WTC11 (cell line): ENCODE data around the gene MYH11. TPM values are rescaled to one million over a fixed set of nuclear protein-coding genes. Genes with fewer than 3 reads are reported as not detected.

Experiments
- ATAC-seq: fragments of 200-7000 bp; cut with Tn5 transposase; 2 replicates; pipeline ENCODE4 v1.10.0; 2021; ENCODE audit warnings: mild to moderate bottlenecking, moderate library complexity
- CTCF ChIA-PET: fragments of 300-600 bp; sonication (Branson Sonifier 250); formaldehyde crosslinking; loops from one replicate; lab custom pipeline; 2021; ENCODE audit warnings: antibody characterized with exemption; lab: Charles Lee
- POLR2A ChIA-PET: fragments of 350-600 bp; sonication (Branson Sonifier 250); formaldehyde crosslinking; loops from one replicate; lab custom pipeline; 2021; ENCODE audit warnings: antibody characterized with exemption; lab: Charles Lee
- DNase-seq: peaks from one replicate; pipeline ENCODE4 v3.0.0; 2021; ENCODE audit warnings: low spot score
- H3K27ac Mint-ChIP-seq: 2 replicates; pipeline ENCODE4 v1.8.0; 2021; ENCODE audit warnings: mixed read lengths
- H3K27me3 Mint-ChIP-seq: 2 replicates; pipeline ENCODE4 v1.8.0; 2021; ENCODE audit warnings: low read depth, mild to moderate bottlenecking, moderate library complexity, mixed read lengths
- H3K36me3 Mint-ChIP-seq: 2 replicates; pipeline ENCODE4 v1.8.0; 2021; ENCODE audit warnings: mixed read lengths
- H3K4me1 Mint-ChIP-seq: 2 replicates; pipeline ENCODE4 v1.8.0; 2022; ENCODE audit warnings: mixed read lengths
- H3K4me3 Mint-ChIP-seq: 2 replicates; pipeline ENCODE4 v1.8.0; 2021; ENCODE audit warnings: mild to moderate bottlenecking, moderate library complexity, mixed read lengths
- H3K9me3 Mint-ChIP-seq: 2 replicates; pipeline ENCODE4 v1.8.0; 2021; ENCODE audit warnings: mixed read lengths
- ATF1 ChIP-seq: sonication (generic); formaldehyde crosslinking; IDR thresholded peaks from 2 replicates; pipeline ENCODE4 v1.8.1; 2023; ENCODE audit warnings: mild to moderate bottlenecking, moderate library complexity, missing genetic modification reagents
- CBFB ChIP-seq: sonication (generic); formaldehyde crosslinking; IDR thresholded peaks from 2 replicates; pipeline ENCODE4 v1.8.1; 2022; ENCODE audit warnings: mild to moderate bottlenecking, low read depth, missing genetic modification reagents
- ESRRA ChIP-seq: sonication (generic); formaldehyde crosslinking; IDR thresholded peaks from 2 replicates; pipeline ENCODE4 v1.8.1; 2022; ENCODE audit warnings: mild to moderate bottlenecking, missing genetic modification reagents, borderline replicate concordance
- FOXK1 ChIP-seq: sonication (generic); formaldehyde crosslinking; IDR thresholded peaks from 2 replicates; pipeline ENCODE4 v1.8.0; 2022; ENCODE audit warnings: mild to moderate bottlenecking, moderate library complexity, missing genetic modification reagents
- GABPB1 ChIP-seq: sonication (generic); formaldehyde crosslinking; IDR thresholded peaks from 2 replicates; pipeline ENCODE4 v1.8.1; 2023; ENCODE audit warnings: mild to moderate bottlenecking, missing genetic modification reagents
- GTF2I ChIP-seq: fragments of 250-450 bp; sonication (Bioruptor Pico); conservative IDR thresholded peaks from 2 replicates; pipeline ENCODE4 v1.4.0; 2021; ENCODE audit warnings: mild to moderate bottlenecking
- MYBL2 ChIP-seq: sonication (generic); formaldehyde crosslinking; IDR thresholded peaks from 2 replicates; pipeline ENCODE4 v1.8.1; 2023; ENCODE audit warnings: mild to moderate bottlenecking, moderate library complexity, missing genetic modification reagents
- RELA ChIP-seq: sonication (generic); formaldehyde crosslinking; IDR thresholded peaks from 2 replicates; pipeline ENCODE4 v1.8.1; 2022; ENCODE audit warnings: missing genetic modification reagents, mild to moderate bottlenecking, borderline replicate concordance
- SMAD3 ChIP-seq: sonication (generic); formaldehyde crosslinking; IDR thresholded peaks from 2 replicates; pipeline ENCODE4 v1.8.0; 2022; ENCODE audit warnings: missing genetic modification reagents, mild to moderate bottlenecking, borderline replicate concordance
- TEAD4 ChIP-seq: sonication (generic); formaldehyde crosslinking; IDR thresholded peaks from 2 replicates; pipeline ENCODE4 v1.8.0; 2022; ENCODE audit warnings: mild to moderate bottlenecking, missing genetic modification reagents
- TP53 ChIP-seq: sonication (generic); formaldehyde crosslinking; IDR thresholded peaks from 2 replicates; pipeline ENCODE4 v1.8.1; 2023; ENCODE audit warnings: mild to moderate bottlenecking, missing genetic modification reagents
- ZBTB21 ChIP-seq: sonication (generic); formaldehyde crosslinking; IDR thresholded peaks from 2 replicates; pipeline ENCODE4 v1.8.1; 2023; ENCODE audit warnings: mild to moderate bottlenecking, missing genetic modification reagents, borderline replicate concordance
- ZNF219 ChIP-seq: sonication (generic); formaldehyde crosslinking; IDR thresholded peaks from 2 replicates; pipeline ENCODE4 v1.8.0; 2023; ENCODE audit warnings: missing genetic modification reagents, mild to moderate bottlenecking, borderline replicate concordance
- total RNA-seq: library from RNA; stranded (reverse); gene quantifications from 3 replicates; pipeline ENCODE4 v1.2.3, GENCODE V29; 2021
- TF ChIP-seq, protein P1 (sequence below): sonication (generic); formaldehyde crosslinking; IDR thresholded peaks from 2 replicates; pipeline ENCODE4 v1.8.0; 2023; ENCODE audit warnings: mild to moderate bottlenecking, missing genetic modification reagents
- TF ChIP-seq, protein P2 (sequence below): fragments of 250-450 bp; sonication (Bioruptor Pico); IDR thresholded peaks from 2 replicates; pipeline ENCODE4 v1.9.0; 2021; ENCODE audit warnings: mild to moderate bottlenecking
- TF ChIP-seq, protein P3 (sequence below): sonication (generic); formaldehyde crosslinking; IDR thresholded peaks from 2 replicates; pipeline ENCODE4 v1.8.1; 2023; ENCODE audit warnings: mild to moderate bottlenecking, missing genetic modification reagents, moderate library complexity
- TF ChIP-seq, protein P4 (sequence below): sonication (generic); formaldehyde crosslinking; IDR thresholded peaks from 2 replicates; pipeline ENCODE4 v1.8.0; 2022; ENCODE audit warnings: mild to moderate bottlenecking, missing genetic modification reagents
- TF ChIP-seq, protein P5 (sequence below): fragments of 250-450 bp; sonication (Bioruptor Pico); IDR thresholded peaks from 2 replicates; pipeline ENCODE4 v1.8.0; 2021; ENCODE audit warnings: mild to moderate bottlenecking
- TF ChIP-seq, protein P6 (sequence below): sonication (generic); formaldehyde crosslinking; IDR thresholded peaks from 2 replicates; pipeline ENCODE4 v1.8.1; 2022; ENCODE audit warnings: low read depth, mild to moderate bottlenecking, moderate library complexity, missing genetic modification reagents, borderline replicate concordance
- TF ChIP-seq, protein P7 (sequence below): fragments of 250-450 bp; sonication (Bioruptor Pico); IDR thresholded peaks from 2 replicates; pipeline ENCODE4 v1.9.0; 2021; ENCODE audit warnings: moderate library complexity, mild to moderate bottlenecking, inconsistent platforms, borderline replicate concordance

The MYH11 gene
- total RNA-seq, 1 experiment from 2014 or later = 0.74 TPM

DNA sequence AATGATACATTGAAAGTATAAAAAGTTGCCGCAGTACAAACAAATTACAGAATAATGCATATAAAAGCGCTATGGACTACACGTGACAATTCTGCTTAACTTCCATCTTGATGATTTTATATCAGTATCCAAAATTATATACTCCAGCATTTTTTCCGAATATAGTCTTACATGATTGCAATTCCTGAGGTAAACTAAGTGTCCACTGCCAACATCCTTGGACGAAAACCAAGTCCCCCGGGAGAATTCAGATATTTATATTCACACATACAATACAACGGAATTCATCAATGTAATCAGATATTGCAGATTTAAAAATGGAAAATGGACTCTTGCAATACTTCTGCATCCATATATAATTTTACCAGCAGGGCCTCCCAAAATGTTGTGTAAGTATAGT is 8.9 kb upstream of the MYH11 start (continued):
- TF ChIP-seq, protein P1, sequence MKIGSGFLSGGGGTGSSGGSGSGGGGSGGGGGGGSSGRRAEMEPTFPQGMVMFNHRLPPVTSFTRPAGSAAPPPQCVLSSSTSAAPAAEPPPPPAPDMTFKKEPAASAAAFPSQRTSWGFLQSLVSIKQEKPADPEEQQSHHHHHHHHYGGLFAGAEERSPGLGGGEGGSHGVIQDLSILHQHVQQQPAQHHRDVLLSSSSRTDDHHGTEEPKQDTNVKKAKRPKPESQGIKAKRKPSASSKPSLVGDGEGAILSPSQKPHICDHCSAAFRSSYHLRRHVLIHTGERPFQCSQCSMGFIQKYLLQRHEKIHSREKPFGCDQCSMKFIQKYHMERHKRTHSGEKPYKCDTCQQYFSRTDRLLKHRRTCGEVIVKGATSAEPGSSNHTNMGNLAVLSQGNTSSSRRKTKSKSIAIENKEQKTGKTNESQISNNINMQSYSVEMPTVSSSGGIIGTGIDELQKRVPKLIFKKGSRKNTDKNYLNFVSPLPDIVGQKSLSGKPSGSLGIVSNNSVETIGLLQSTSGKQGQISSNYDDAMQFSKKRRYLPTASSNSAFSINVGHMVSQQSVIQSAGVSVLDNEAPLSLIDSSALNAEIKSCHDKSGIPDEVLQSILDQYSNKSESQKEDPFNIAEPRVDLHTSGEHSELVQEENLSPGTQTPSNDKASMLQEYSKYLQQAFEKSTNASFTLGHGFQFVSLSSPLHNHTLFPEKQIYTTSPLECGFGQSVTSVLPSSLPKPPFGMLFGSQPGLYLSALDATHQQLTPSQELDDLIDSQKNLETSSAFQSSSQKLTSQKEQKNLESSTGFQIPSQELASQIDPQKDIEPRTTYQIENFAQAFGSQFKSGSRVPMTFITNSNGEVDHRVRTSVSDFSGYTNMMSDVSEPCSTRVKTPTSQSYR (CRISPR knock-in tag) = no peak

DNA sequence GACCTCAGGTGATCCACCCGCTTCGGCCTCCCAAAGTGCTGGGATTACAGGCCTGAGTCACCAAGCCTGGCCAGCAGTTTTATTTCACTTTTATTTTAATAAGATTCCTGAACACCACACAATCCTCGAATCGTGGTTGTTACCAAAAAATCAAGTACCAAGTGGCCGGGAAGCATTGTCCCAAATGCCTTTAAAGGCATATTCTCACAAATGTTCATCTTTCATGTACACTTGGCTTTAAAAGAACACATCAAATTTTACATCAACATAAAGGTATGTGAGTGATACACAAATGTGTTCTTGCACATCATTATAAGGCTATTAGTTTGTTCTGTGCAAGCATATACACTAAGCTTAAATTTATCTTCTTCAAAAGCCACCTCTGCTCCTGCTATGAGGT is 8.1 kb upstream of the MYH11 start:
- POLR2A ChIA-PET = interaction anchor here (0.6 kb wide), 1 partner anchor 43 kb away, joined by 3 read pairs; no protein-coding TSS in a partner anchor
- H3K4me3 Mint-ChIP-seq = no peak overlapping the region
- ATAC-seq (no peak), DNase-seq (no peak)
- H3K36me3 Mint-ChIP-seq = peaks cover 20% of the 10 kb centered on the region
- H3K27me3 Mint-ChIP-seq = peaks cover 4% of the 10 kb centered on the region
- no peaks in the 10 kb centered on the region for H3K9me3 Mint-ChIP-seq
- CTCF ChIA-PET = interaction anchor here (0.7 to 1.2 kb wide), 2 partner anchors 10 to 295 kb away, joined by 3 to 9 read pairs; no protein-coding TSS in a partner anchor
- H3K27ac Mint-ChIP-seq = no peak overlapping the region
- TF ChIP-seq ZBTB21 (CRISPR knock-in tag) (no peak), MYBL2 (CRISPR knock-in tag) (no peak), GTF2I (CRISPR knock-in tag) (no peak), ESRRA (no peak), ZNF219 (CRISPR knock-in tag) (no peak), GABPB1 (CRISPR knock-in tag) (no peak), ATF1 (CRISPR knock-in tag) (no peak), RELA (CRISPR knock-in tag) (no peak)
- TF ChIP-seq, protein P2, sequence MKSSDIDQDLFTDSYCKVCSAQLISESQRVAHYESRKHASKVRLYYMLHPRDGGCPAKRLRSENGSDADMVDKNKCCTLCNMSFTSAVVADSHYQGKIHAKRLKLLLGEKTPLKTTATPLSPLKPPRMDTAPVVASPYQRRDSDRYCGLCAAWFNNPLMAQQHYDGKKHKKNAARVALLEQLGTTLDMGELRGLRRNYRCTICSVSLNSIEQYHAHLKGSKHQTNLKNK (CRISPR knock-in tag) = no peak
- TF ChIP-seq, protein P3, sequence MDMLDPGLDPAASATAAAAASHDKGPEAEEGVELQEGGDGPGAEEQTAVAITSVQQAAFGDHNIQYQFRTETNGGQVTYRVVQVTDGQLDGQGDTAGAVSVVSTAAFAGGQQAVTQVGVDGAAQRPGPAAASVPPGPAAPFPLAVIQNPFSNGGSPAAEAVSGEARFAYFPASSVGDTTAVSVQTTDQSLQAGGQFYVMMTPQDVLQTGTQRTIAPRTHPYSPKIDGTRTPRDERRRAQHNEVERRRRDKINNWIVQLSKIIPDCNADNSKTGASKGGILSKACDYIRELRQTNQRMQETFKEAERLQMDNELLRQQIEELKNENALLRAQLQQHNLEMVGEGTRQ (CRISPR knock-in tag) = no peak
- TF ChIP-seq, protein P4, sequence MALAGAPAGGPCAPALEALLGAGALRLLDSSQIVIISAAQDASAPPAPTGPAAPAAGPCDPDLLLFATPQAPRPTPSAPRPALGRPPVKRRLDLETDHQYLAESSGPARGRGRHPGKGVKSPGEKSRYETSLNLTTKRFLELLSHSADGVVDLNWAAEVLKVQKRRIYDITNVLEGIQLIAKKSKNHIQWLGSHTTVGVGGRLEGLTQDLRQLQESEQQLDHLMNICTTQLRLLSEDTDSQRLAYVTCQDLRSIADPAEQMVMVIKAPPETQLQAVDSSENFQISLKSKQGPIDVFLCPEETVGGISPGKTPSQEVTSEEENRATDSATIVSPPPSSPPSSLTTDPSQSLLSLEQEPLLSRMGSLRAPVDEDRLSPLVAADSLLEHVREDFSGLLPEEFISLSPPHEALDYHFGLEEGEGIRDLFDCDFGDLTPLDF (CRISPR knock-in tag) = no peak
- TF ChIP-seq, protein P5, sequence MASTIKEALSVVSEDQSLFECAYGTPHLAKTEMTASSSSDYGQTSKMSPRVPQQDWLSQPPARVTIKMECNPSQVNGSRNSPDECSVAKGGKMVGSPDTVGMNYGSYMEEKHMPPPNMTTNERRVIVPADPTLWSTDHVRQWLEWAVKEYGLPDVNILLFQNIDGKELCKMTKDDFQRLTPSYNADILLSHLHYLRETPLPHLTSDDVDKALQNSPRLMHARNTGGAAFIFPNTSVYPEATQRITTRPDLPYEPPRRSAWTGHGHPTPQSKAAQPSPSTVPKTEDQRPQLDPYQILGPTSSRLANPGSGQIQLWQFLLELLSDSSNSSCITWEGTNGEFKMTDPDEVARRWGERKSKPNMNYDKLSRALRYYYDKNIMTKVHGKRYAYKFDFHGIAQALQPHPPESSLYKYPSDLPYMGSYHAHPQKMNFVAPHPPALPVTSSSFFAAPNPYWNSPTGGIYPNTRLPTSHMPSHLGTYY = no peak
- H3K4me1 Mint-ChIP-seq = no peaks in the 10 kb centered on the region

DNA sequence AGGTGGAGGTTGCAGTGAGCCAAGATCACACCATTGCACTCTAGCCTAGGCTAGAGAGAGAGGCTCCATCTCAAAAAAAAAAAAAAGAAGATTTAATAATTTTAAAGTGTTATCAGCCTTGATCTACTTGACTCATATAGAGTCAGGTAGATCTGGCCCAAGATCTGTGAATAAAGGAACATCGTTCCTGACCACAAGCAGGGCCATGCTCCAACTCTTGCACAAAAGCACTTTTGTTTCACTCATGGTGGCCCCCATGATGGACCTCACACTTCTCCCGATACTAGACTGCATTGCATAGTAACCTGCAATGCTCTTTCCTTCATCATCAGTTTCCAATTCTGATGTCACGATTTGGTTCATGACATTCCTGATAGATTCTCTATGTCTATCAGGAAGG is 5.2 kb upstream of the MYH11 start:
- POLR2A ChIA-PET = no interaction called here
- Mint-ChIP-seq H3K36me3 (peaks cover 11% of the 10 kb centered on the region; the same call in 1 of the 2 replicates), H3K9me3 (no peaks in the 10 kb centered on the region), H3K27ac (no peak overlapping the region), H3K27me3 (peaks cover 25% of the 10 kb centered on the region), H3K4me1 (peaks cover 5% of the 10 kb centered on the region), H3K4me3 (no peak overlapping the region)
- no peak for DNase-seq
- no peak for ATAC-seq
- CTCF ChIA-PET = interaction anchor here (1.6 kb wide), 1 partner anchor 13 kb away, joined by 4 read pairs; no protein-coding TSS in a partner anchor
- TF ChIP-seq CBFB (CRISPR knock-in tag) (no peak), TP53 (CRISPR knock-in tag) (no peak), SMAD3 (no peak), TEAD4 (CRISPR knock-in tag) (no peak), FOXK1 (no peak)
- TF ChIP-seq, protein P6, sequence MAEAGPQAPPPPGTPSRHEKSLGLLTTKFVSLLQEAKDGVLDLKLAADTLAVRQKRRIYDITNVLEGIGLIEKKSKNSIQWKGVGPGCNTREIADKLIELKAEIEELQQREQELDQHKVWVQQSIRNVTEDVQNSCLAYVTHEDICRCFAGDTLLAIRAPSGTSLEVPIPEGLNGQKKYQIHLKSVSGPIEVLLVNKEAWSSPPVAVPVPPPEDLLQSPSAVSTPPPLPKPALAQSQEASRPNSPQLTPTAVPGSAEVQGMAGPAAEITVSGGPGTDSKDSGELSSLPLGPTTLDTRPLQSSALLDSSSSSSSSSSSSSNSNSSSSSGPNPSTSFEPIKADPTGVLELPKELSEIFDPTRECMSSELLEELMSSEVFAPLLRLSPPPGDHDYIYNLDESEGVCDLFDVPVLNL (CRISPR knock-in tag) = no peak
- TF ChIP-seq, protein P1 (CRISPR knock-in tag) = no peak
- TF ChIP-seq, protein P7, sequence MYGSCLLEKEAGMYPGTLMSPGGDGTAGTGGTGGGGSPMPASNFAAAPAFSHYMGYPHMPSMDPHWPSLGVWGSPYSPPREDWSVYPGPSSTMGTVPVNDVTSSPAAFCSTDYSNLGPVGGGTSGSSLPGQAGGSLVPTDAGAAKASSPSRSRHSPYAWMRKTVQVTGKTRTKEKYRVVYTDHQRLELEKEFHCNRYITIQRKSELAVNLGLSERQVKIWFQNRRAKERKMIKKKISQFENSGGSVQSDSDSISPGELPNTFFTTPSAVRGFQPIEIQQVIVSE (CRISPR knock-in tag) = no peak
